GM12872 (cell line): ENCODE measurements around the gene ANP32B.

Source experiments
- CTCF ChIP-seq: IDR thresholded peaks from 3 replicates; pipeline ENCODE4 v1.5.1; 2011; ENCODE audit warnings: low read depth, mild to moderate bottlenecking, low read length, moderate library complexity; ENCODE audit not compliant: insufficient read depth

Gene ANP32B

DNA sequence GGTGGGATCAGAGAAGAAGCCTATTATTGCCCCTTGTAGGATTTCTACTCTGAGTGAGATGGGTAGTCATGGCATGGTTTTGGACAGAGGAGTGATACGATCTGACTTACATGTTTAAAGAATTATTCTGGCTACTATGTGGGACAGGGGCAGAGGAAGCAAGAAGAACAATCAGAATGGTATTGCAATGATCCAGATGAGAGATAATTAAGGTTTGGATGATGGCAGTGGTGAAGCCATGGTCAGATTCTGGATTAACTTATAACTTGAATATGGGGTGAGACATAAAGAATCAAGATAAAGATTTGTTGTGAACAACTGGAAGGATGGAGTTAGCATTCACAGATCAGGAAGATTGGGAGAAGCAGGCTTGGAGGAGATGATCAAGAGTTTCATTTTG, 41.8 kb upstream of the ANP32B start:
- no peak for TF ChIP-seq CTCF

GRCh38 chr9:97943308-97943855, 39.8 kb upstream of the ANP32B start:
- no peak for TF ChIP-seq CTCF

- TF ChIP-seq CTCF = no peak
Measured at GRCh38 chr9:97944612-97945011, 38.5 kb upstream of the ANP32B start.

- peak; percentile 87 for TF ChIP-seq CTCF
Measured at GRCh38 chr9:97954550-97954989, 28.6 kb upstream of the ANP32B start.

GRCh38 chr9:97956331-97956730, 26.8 kb upstream of the ANP32B start:
- no peak for TF ChIP-seq CTCF

DNA sequence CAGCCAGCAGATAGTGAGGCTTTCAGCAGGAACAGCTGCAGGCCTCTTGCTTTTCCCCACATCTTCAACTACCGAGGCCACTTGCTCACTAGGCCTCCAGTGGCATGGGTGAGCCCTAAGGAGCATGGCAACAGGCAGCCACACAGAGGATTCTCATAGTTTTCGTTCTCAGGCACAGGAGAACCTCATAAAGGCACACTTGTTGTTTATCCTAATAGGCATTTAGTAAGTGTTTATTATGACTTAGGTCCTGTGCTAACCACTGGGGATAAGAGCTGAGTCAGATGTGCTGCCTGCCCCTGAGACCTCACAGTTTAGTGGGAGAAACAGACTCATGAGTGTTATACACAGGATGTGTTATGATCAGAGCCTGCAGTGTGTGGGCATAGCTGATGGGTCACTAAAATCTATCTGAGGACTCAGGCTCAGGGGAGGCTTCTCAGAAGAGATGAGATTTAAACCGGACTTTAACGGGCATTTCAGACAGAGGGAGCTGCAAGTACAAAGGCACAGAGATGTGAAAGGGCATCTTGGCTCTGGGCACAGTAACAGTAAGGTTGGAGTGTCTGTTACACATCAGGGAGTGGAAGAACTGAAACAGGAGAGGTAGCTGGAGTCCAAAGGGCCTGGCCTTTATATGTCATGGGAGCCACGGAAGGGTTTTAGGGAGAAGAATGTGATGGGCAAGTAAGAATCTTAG, 24.2 kb upstream of the ANP32B start:
- no peak for TF ChIP-seq CTCF

- TF ChIP-seq CTCF = no peak
Measured at GRCh38 chr9:97959585-97959984, 23.6 kb upstream of the ANP32B start.
